IMR-90 (cell line): Measurements from ENCODE around the gene IFIT1. TPM values are rescaled to one million over a fixed set of nuclear protein-coding genes. Genes with fewer than 3 reads are reported as not detected.
A peak's percentile ranks its signal among the peaks of the same experiment; 100 is the strongest.

Source experiments
- ATAC-seq: fragments of 200-7000 bp; cut with Tn5 transposase; 2 replicates; pipeline ENCODE4 v1.9.1; 2020; ENCODE audit warnings: low read depth, mild to moderate bottlenecking, moderate library complexity
- BruUV-seq: library from RNA; stranded (reverse); fragments of 400-500 nt; replicated peaks from 2 replicates; lab custom pipeline; 2021; lab: Mats Ljungman, UMichigan
- CTCF ChIA-PET: fragments of 300-600 bp; formaldehyde crosslinking; extraction: SDS; loops from one replicate; lab custom pipeline; 2021; ENCODE audit warnings: antibody characterized with exemption; lab: Yijun Ruan, JAX
- POLR2A ChIA-PET: fragments of 300-600 bp; sonication (Branson Sonifier 250); formaldehyde crosslinking; loops from one replicate; lab custom pipeline; 2022; ENCODE audit warnings: antibody characterized with exemption; ENCODE audit not compliant: unreplicated experiment; lab: Charles Lee
- DNase-seq: peaks from one replicate; pipeline ENCODE4 v3.0.0; 2013
- H2AFZ ChIP-seq: replicated peaks from 2 replicates; pipeline ENCODE3; 2013; ENCODE audit warnings: low read length, mild to moderate bottlenecking; ENCODE audit not compliant: poor library complexity
- H2AK5ac ChIP-seq: 2 replicates; pipeline ENCODE4 v1.6.1; 2013; ENCODE audit warnings: low read depth, low read length, inconsistent platforms
- H2AK9ac ChIP-seq: replicated peaks from 2 replicates; pipeline ENCODE3; 2013; ENCODE audit warnings: mild to moderate bottlenecking, low read depth, low read length, moderate library complexity; ENCODE audit not compliant: poor library complexity
- H2BK120ac ChIP-seq: 2 replicates; pipeline ENCODE4 v1.6.1; 2013; ENCODE audit warnings: low read depth, low read length, inconsistent platforms
- H2BK15ac ChIP-seq: 3 replicates; pipeline ENCODE4 v1.6.1; 2013; ENCODE audit warnings: low read depth, low read length, inconsistent platforms
- H2BK20ac ChIP-seq: 2 replicates; pipeline ENCODE4 v1.6.1; 2013; ENCODE audit warnings: low read depth, mild to moderate bottlenecking, inconsistent platforms, low read length, moderate library complexity
- H2BK5ac ChIP-seq: 2 replicates; pipeline ENCODE4 v1.6.1; 2013; ENCODE audit warnings: mild to moderate bottlenecking, low read depth, low read length, inconsistent platforms; ENCODE audit not compliant: poor library complexity, severe bottlenecking
- H3K14ac ChIP-seq: replicated peaks from 2 replicates; pipeline ENCODE4 v1.6.1; 2013; ENCODE audit warnings: low read depth, low read length, inconsistent platforms
- H3K18ac ChIP-seq: 2 replicates; pipeline ENCODE4 v1.6.1; 2013; ENCODE audit warnings: low read depth, low read length, control low read depth
- H3K23ac ChIP-seq: 2 replicates; pipeline ENCODE4 v1.6.1; 2013; ENCODE audit warnings: low read depth, low read length, inconsistent platforms
- H3K27ac ChIP-seq: 2 replicates; pipeline ENCODE4 v1.5.1; 2013; ENCODE audit warnings: mild to moderate bottlenecking, control low read depth, low read length; ENCODE audit not compliant: insufficient read depth
- H3K27me3 ChIP-seq: 2 replicates; pipeline ENCODE4 v1.6.1; 2013; ENCODE audit warnings: low read length; ENCODE audit not compliant: control insufficient read depth, insufficient read depth
- H3K36me3 ChIP-seq: 2 replicates; pipeline ENCODE4 v1.6.1; 2013; ENCODE audit warnings: low read length, mixed read lengths; ENCODE audit not compliant: control insufficient read depth, insufficient read depth
- H3K4ac ChIP-seq: 2 replicates; pipeline ENCODE4 v1.6.1; 2013; ENCODE audit warnings: low read depth, low read length, inconsistent platforms
- H3K4me1 ChIP-seq: 2 replicates; pipeline ENCODE4 v1.6.1; 2013; ENCODE audit warnings: low read length, mixed read lengths; ENCODE audit not compliant: control insufficient read depth, insufficient read depth
- H3K4me2 ChIP-seq: 2 replicates; pipeline ENCODE4 v1.6.1; 2013; ENCODE audit warnings: low read depth, mild to moderate bottlenecking, control low read depth, low read length, moderate library complexity
- H3K4me3 ChIP-seq: 2 replicates; pipeline ENCODE4 v1.5.1; 2013; ENCODE audit warnings: low read depth, mild to moderate bottlenecking, control low read depth, low read length, moderate library complexity; ENCODE audit not compliant: insufficient read depth
- H3K56ac ChIP-seq: 2 replicates; pipeline ENCODE4 v1.6.1; 2013; ENCODE audit warnings: low read length, inconsistent platforms; ENCODE audit not compliant: insufficient read depth; ENCODE audit errors: extremely low read depth
- H3K79me1 ChIP-seq, 2 experiments: 2 replicates each; pipeline ENCODE4 v1.6.1; 2013; ENCODE audit warnings: low read length in 2 of 2, inconsistent platforms in 1 of 2, low read depth in 1 of 2
- H3K9ac ChIP-seq: 2 replicates; pipeline ENCODE4 v1.6.1; 2013; ENCODE audit warnings: low read depth, low read length, control low read depth
- H3K9me1 ChIP-seq: 2 replicates; pipeline ENCODE4 v1.6.1; 2013; ENCODE audit warnings: low read length, inconsistent platforms; ENCODE audit not compliant: insufficient read depth
- H3K9me3 ChIP-seq: 2 replicates; pipeline ENCODE4 v1.6.1; 2013; ENCODE audit warnings: low read length; ENCODE audit not compliant: control insufficient read depth, insufficient read depth
- H4K20me1 ChIP-seq: 2 replicates; pipeline ENCODE4 v1.6.1; 2013; ENCODE audit warnings: low read length, inconsistent platforms; ENCODE audit not compliant: insufficient read depth
- H4K5ac ChIP-seq: 2 replicates; pipeline ENCODE4 v1.6.1; 2013; ENCODE audit warnings: mild to moderate bottlenecking, low read depth, low read length, control low read depth
- H4K8ac ChIP-seq, 2 experiments: 2 replicates each; pipeline ENCODE4 v1.6.1; 2013; ENCODE audit warnings: low read depth in 2 of 2, low read length in 2 of 2, control low read depth in 1 of 2, inconsistent platforms in 1 of 2
- H4K91ac ChIP-seq: 2 replicates; pipeline ENCODE4 v1.6.1; 2013; ENCODE audit warnings: low read depth, low read length, inconsistent platforms; ENCODE audit not compliant: insufficient read depth
- BHLHE40 ChIP-seq: fragments of 150-350 bp; IDR thresholded peaks from 2 replicates; pipeline ENCODE4 v1.6.1; 2016; ENCODE audit warnings: mild to moderate bottlenecking, low read depth, low read length
- CEBPB ChIP-seq: IDR thresholded peaks from 2 replicates; pipeline ENCODE4 v1.6.1; 2012; ENCODE audit warnings: low read depth, low read length, improper control_type of control experiment
- CHD1 ChIP-seq: IDR thresholded peaks from 2 replicates; pipeline ENCODE4 v1.6.1; 2012; ENCODE audit warnings: low read depth, low read length, improper control_type of control experiment
- FOS ChIP-seq: fragments of 150-350 bp; IDR thresholded peaks from 2 replicates; pipeline ENCODE4 v1.6.1; 2016; ENCODE audit warnings: low read depth, low read length
- MAFK ChIP-seq: IDR thresholded peaks from 2 replicates; pipeline ENCODE4 v1.6.1; 2012; ENCODE audit warnings: low read depth, low read length, improper control_type of control experiment
- MAZ ChIP-seq: IDR thresholded peaks from 2 replicates; pipeline ENCODE4 v1.6.1; 2012; ENCODE audit warnings: low read depth, mild to moderate bottlenecking, low read length, improper control_type of control experiment, moderate library complexity, borderline replicate concordance
- MXI1 ChIP-seq: IDR thresholded peaks from 2 replicates; pipeline ENCODE4 v1.6.1; 2012; ENCODE audit warnings: low read depth, mild to moderate bottlenecking, low read length, moderate library complexity, borderline replicate concordance
- NFE2L2 ChIP-seq: fragments of 150-350 bp; IDR thresholded peaks from 2 replicates; pipeline ENCODE4 v1.6.1; 2016; ENCODE audit warnings: low read depth, mild to moderate bottlenecking, low read length
- POLR2A ChIP-seq: IDR thresholded peaks from 2 replicates; pipeline ENCODE4 v1.6.1; 2012; ENCODE audit warnings: mild to moderate bottlenecking, low read depth, low read length
- RAD21 ChIP-seq: IDR thresholded peaks from 2 replicates; pipeline ENCODE4 v1.6.1; 2012; ENCODE audit warnings: low read length, improper control_type of control experiment
- RCOR1 ChIP-seq: IDR thresholded peaks from 2 replicates; pipeline ENCODE4 v1.6.1; 2012; ENCODE audit warnings: mild to moderate bottlenecking, low read length, improper control_type of control experiment; ENCODE audit not compliant: insufficient replicate concordance
- RFX5 ChIP-seq: IDR thresholded peaks from 2 replicates; pipeline ENCODE4 v1.8.0; 2012; ENCODE audit warnings: low read depth, mild to moderate bottlenecking, low read length, moderate library complexity
- SMC3 ChIP-seq: fragments of 150-350 bp; IDR thresholded peaks from 2 replicates; pipeline ENCODE4 v1.6.1; 2016; ENCODE audit warnings: low read depth, mild to moderate bottlenecking, antibody characterized with exemption, low read length, moderate library complexity
- dilution Hi-C: fragments of 300-500 bp; cut with HindIII; formaldehyde crosslinking; loops from one replicate; pipeline ENCODE4 v1.14.3; 2018; ENCODE audit warnings: low sequenced_read_pairs; ENCODE audit not compliant: unreplicated experiment
- in situ Hi-C: fragments of 300-500 bp; cut with MboI; formaldehyde crosslinking; loops from 3 replicates; pipeline ENCODE4 v1.14.3; 2019; ENCODE audit warnings: low sequenced_read_pairs, inconsistent platforms, mixed read lengths
- intact Hi-C: fragments of 100-400 bp; cut with micrococcal nuclease; formaldehyde crosslinking; loops from 2 replicates; pipeline ENCODE4 v1.10.0; 2022
- polyA plus RNA-seq, 3 experiments: library from polyadenylated mRNA; depleted of rRNA; stranded (reverse); fragments of >200 nt; gene quantifications; 2 replicates each; pipeline ENCODE4 v1.2.3, GENCODE V29; 2012; ENCODE audit warnings: low replicate concordance in 1 of 3
- total RNA-seq: library from RNA; depleted of rRNA; stranded (reverse); fragments of >200 nt; gene quantifications from 2 replicates; pipeline ENCODE4 v1.2.3, GENCODE V29; 2012
- TF ChIP-seq, protein P1 (sequence below): conservative IDR thresholded peaks from 2 replicates; pipeline ENCODE4 v1.5.1; 2012; ENCODE audit warnings: mild to moderate bottlenecking, low read depth, low read length, improper control_type of control experiment
- TF ChIP-seq, protein P2 (sequence below): fragments of 150-350 bp; IDR thresholded peaks from 2 replicates; pipeline ENCODE4 v1.6.1; 2016; ENCODE audit warnings: low read depth, mild to moderate bottlenecking, low read length, moderate library complexity, borderline replicate concordance
- TF ChIP-seq, protein P3 (sequence below): fragments of 150-350 bp; IDR thresholded peaks from 2 replicates; pipeline ENCODE4 v1.6.1; 2017; ENCODE audit warnings: mild to moderate bottlenecking, antibody characterized with exemption, low read length, low read depth

Gene IFIT1
- total and polyA plus RNA-seq, 2 of the 4 experiments (the other 2 are of a cell fraction) = 6.1 to 6.8 TPM

DNA sequence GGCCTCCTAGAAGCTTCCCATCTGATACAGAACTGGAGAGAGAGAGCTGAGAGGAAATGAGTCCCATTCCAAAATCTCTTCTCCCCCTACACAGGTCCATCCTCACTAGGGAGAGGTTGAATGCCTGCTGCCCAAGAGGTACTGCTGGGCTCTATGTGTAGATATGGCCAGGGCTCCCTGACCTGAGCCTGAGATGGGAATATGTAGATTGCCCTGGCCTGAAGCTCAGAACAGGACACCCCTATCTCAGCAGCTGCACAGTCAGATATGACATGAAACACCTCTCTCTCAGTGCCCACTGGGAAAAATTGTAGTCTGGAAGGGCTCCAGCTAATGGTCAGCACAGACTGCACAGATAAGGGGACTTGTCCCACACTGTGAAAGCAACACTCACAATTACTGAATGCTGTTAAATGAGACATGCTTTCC lies 17.7 kb upstream of the IFIT1 start:
- H4K5ac ChIP-seq = peak overlapping the region; percentile 17; the same call in 1 of the 2 replicates
- peak overlapping the region; percentile 58 for H3K4me2 ChIP-seq
- intact Hi-C loops (loop anchor here (2.0 kb wide), 1 partner anchor 40 kb away; the partner anchor contains the start of gene IFIT5), dilution Hi-C loops (no loop called here), in situ Hi-C loops (no loop called here)
- BruUV-seq = no TSS peak
- H4K91ac ChIP-seq = no peak overlapping the region
- peak overlapping the region; percentile 27 for H2AFZ ChIP-seq
- DNase-seq = no peak
- no peaks in the 10 kb centered on the region for H3K27me3 ChIP-seq
- H4K20me1 ChIP-seq = peaks cover 8% of the 10 kb centered on the region; the same call in 1 of the 2 replicates
- peak overlapping the region; percentile 45 for H2BK5ac ChIP-seq
- H3K9me3 ChIP-seq = no peaks in the 10 kb centered on the region
- TF ChIP-seq BHLHE40 (no peak), MAFK (no peak), SMC3 (no peak), RAD21 (no peak), MXI1 (no peak), RCOR1 (no peak), CEBPB (no peak), POLR2A (no peak), FOS (no peak), MAZ (no peak), CHD1 (no peak), NFE2L2 (no peak), RFX5 (no peak)
- TF ChIP-seq, protein P1, sequence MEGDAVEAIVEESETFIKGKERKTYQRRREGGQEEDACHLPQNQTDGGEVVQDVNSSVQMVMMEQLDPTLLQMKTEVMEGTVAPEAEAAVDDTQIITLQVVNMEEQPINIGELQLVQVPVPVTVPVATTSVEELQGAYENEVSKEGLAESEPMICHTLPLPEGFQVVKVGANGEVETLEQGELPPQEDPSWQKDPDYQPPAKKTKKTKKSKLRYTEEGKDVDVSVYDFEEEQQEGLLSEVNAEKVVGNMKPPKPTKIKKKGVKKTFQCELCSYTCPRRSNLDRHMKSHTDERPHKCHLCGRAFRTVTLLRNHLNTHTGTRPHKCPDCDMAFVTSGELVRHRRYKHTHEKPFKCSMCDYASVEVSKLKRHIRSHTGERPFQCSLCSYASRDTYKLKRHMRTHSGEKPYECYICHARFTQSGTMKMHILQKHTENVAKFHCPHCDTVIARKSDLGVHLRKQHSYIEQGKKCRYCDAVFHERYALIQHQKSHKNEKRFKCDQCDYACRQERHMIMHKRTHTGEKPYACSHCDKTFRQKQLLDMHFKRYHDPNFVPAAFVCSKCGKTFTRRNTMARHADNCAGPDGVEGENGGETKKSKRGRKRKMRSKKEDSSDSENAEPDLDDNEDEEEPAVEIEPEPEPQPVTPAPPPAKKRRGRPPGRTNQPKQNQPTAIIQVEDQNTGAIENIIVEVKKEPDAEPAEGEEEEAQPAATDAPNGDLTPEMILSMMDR = no peak
- TF ChIP-seq, protein P2, sequence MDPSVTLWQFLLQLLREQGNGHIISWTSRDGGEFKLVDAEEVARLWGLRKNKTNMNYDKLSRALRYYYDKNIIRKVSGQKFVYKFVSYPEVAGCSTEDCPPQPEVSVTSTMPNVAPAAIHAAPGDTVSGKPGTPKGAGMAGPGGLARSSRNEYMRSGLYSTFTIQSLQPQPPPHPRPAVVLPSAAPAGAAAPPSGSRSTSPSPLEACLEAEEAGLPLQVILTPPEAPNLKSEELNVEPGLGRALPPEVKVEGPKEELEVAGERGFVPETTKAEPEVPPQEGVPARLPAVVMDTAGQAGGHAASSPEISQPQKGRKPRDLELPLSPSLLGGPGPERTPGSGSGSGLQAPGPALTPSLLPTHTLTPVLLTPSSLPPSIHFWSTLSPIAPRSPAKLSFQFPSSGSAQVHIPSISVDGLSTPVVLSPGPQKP = no peak
- TF ChIP-seq, protein P3, sequence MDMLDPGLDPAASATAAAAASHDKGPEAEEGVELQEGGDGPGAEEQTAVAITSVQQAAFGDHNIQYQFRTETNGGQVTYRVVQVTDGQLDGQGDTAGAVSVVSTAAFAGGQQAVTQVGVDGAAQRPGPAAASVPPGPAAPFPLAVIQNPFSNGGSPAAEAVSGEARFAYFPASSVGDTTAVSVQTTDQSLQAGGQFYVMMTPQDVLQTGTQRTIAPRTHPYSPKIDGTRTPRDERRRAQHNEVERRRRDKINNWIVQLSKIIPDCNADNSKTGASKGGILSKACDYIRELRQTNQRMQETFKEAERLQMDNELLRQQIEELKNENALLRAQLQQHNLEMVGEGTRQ = no peak
- peak overlapping the region; percentile 35 for H3K18ac ChIP-seq
- no peak overlapping the region for H3K4me3 ChIP-seq
- no peaks in the 10 kb centered on the region for H3K79me1 ChIP-seq
- H2AK9ac ChIP-seq = no peak overlapping the region
- H3K9me1 ChIP-seq = peaks cover 6% of the 10 kb centered on the region
- H2BK20ac ChIP-seq = no peak overlapping the region
- peak overlapping the region; percentile 13; the same call in 1 of the 2 replicates for H2AK5ac ChIP-seq
- peaks cover 6% of the 10 kb centered on the region for H3K4me1 ChIP-seq
- ATAC-seq = peak; percentile 59; the same call in 1 of the 2 replicates
- H2BK15ac ChIP-seq = peak overlapping the region; percentile 71; the same call in 2 of the 3 replicates
- 0 out of 2 replicates have a peak overlapping the region, but pooled peaks have one; percentile 16 for H3K9ac ChIP-seq
- peak overlapping the region; percentile 27; the same call in 1 of the 2 replicates for H3K23ac ChIP-seq
- H3K4ac ChIP-seq = peak overlapping the region; percentile 10
- ChIA-PET POLR2A (no interaction called here), CTCF (no interaction called here)
- peak overlapping the region; percentile 9; the same call in 1 of the 2 replicates for H2BK120ac ChIP-seq
- no peaks in the 10 kb centered on the region for H3K36me3 ChIP-seq
- peak overlapping the region; percentile 88; the same call in 1 of the 2 replicates for H3K27ac ChIP-seq
- H3K14ac ChIP-seq = 0 out of 2 replicates have a peak overlapping the region, but pooled peaks have one; percentile 5
- H4K8ac ChIP-seq = peak overlapping the region in 1 of 2 experiments; percentile 6; a peak in 1 of 4 replicates
- no peak overlapping the region for H3K56ac ChIP-seq
